Right lung (tissue), 5 donors: ENCODE measurements around the gene PIP5K1B. TPM values are rescaled to one million over a fixed set of nuclear protein-coding genes. Genes with fewer than 3 reads are reported as not detected.

Experiments used
- DNase-seq, 2 donors: peaks; one replicate each; pipeline ENCODE4 v3.0.0-alpha.2; 2013
- polyA plus RNA-seq, 5 donors: library from polyadenylated mRNA; unstranded; fragments of 120-200 nt; gene quantifications; one replicate each; pipeline versions ENCODE4 v1.2.1 to v1.2.3, GENCODE V29; 2013; ENCODE audit warnings: inconsistent platforms in 1 of 5, low replicate concordance in 1 of 5; ENCODE audit not compliant: insufficient read length in 5 of 5, insufficient read depth in 1 of 5

Gene PIP5K1B
- polyA plus RNA-seq, 5 donors, result 2.7 to 4.5 (median 3.7) TPM

- DNase-seq, result no peak
These were observed 63.6 kb downstream of the PIP5K1B start for GRCh38 chr9:68768619-68769018.

GRCh38 chr9:68769852-68770251, 64.8 kb downstream of the PIP5K1B start:
- DNase-seq, result no peak

- no peak for DNase-seq
These were observed 66.3 kb downstream of the PIP5K1B start for GRCh38 chr9:68771376-68771775.

GRCh38 chr9:68775003-68775730, 70.1 kb downstream of the PIP5K1B start:
- DNase-seq, result no peak

- DNase-seq, result no peak
These were observed 72.2 kb downstream of the PIP5K1B start for GRCh38 chr9:68777070-68777763.

- no peak for DNase-seq
These were observed 73.6 kb downstream of the PIP5K1B start for GRCh38 chr9:68778635-68779034.

- DNase-seq, result peak; percentile 95 to 96
These were observed 74.7 kb downstream of the PIP5K1B start for GRCh38 chr9:68779558-68780379.

GRCh38 chr9:68780380-68780712, 75.3 kb downstream of the PIP5K1B start:
- DNase-seq, result no peak

- DNase-seq, result no peak
These were observed 75.7 kb downstream of the PIP5K1B start for GRCh38 chr9:68780720-68781119.

GRCh38 chr9:68781928-68782327, 76.9 kb downstream of the PIP5K1B start:
- DNase-seq, result no peak

- no peak for DNase-seq
These were observed 77.5 kb downstream of the PIP5K1B start for GRCh38 chr9:68782546-68782945.

- no peak for DNase-seq
These were observed 80.9 kb downstream of the PIP5K1B start for GRCh38 chr9:68785965-68786364.

GRCh38 chr9:68791169-68791568, 86.1 kb downstream of the PIP5K1B start:
- DNase-seq, result no peak

GRCh38 chr9:68793605-68794343, 88.7 kb downstream of the PIP5K1B start:
- no peak for DNase-seq

GRCh38 chr9:68794898-68795297, 89.9 kb downstream of the PIP5K1B start:
- no peak for DNase-seq

- DNase-seq, result no peak
These were observed 90.4 kb downstream of the PIP5K1B start for GRCh38 chr9:68795411-68795810.

- DNase-seq, result no peak
These were observed 92.1 kb downstream of the PIP5K1B start for GRCh38 chr9:68797116-68797515.

GRCh38 chr9:68798423-68798822, 93.4 kb downstream of the PIP5K1B start:
- no peak for DNase-seq

GRCh38 chr9:68800836-68801235, 95.8 kb downstream of the PIP5K1B start:
- no peak for DNase-seq

GRCh38 chr9:68802525-68803015, 97.5 kb downstream of the PIP5K1B start:
- no peak for DNase-seq
